AG09319 (cell line): Measurements from ENCODE around the gene ORM1.

Experiments
- DNase-seq: peaks from one replicate; pipeline ENCODE4 v3.0.0-alpha.2; 2010; ENCODE audit warnings: low read depth; ENCODE audit errors: extremely low read depth
- TF ChIP-seq, protein P1 (sequence below): IDR thresholded peaks from 2 replicates; pipeline ENCODE4 v1.5.1; 2011; ENCODE audit warnings: low read depth, mild to moderate bottlenecking, inconsistent platforms, low read length, moderate library complexity

The ORM1 gene

DNA sequence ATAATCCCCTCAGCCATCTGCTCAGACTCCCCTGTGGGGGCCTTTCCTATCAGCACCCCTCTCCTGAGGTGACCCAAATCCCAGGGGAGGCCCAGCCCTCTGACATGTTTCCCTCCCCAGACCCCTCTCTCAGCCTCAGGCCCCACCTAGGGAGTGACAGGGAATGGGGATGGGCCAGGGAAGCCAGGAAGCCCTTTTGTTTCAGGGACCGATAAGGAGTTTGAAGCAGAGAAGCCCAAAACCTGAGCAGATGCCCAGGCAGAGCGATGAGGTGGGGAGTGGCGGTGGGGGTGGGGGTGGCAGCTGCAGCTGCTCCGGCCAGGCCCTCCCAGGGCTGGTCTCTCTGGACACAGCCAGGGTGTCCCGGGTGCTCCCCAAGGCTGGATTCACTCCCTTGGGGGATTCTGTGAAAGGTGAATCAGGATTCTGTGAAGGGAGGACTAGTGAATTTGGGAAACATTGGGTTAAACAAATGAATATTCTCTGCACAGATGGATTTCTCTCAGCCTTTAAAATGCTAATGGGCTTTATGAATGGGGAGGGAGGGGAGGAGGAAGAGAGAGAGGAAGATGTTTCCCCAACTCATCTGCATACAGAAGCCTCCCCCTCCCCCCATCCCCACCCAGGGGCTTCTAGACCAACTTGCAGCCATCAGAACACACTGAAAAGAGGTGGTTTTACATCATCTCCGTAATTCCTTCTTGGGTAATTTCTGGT lies 47.5 kb downstream of the ORM1 start:
- DNase-seq = no peak
- TF ChIP-seq, protein P1, sequence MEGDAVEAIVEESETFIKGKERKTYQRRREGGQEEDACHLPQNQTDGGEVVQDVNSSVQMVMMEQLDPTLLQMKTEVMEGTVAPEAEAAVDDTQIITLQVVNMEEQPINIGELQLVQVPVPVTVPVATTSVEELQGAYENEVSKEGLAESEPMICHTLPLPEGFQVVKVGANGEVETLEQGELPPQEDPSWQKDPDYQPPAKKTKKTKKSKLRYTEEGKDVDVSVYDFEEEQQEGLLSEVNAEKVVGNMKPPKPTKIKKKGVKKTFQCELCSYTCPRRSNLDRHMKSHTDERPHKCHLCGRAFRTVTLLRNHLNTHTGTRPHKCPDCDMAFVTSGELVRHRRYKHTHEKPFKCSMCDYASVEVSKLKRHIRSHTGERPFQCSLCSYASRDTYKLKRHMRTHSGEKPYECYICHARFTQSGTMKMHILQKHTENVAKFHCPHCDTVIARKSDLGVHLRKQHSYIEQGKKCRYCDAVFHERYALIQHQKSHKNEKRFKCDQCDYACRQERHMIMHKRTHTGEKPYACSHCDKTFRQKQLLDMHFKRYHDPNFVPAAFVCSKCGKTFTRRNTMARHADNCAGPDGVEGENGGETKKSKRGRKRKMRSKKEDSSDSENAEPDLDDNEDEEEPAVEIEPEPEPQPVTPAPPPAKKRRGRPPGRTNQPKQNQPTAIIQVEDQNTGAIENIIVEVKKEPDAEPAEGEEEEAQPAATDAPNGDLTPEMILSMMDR = no peak

DNA sequence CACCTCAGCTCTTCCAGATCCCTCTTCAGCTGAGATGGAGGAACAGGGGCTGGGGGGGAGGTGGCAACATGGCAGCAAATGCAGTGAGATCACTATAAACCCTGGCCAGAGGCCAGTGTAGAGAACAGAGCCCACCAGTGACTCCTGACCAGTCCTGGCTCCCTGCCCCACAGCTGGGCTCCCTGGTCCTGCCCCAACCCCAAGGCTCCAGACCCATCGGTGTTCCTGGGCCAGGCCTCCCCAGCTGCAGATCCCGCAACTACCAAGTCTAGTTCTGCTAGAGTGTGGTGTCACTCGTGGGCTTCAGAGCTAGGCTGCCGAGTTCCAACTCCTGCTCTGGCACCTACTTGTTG lies 48.0 kb downstream of the ORM1 start:
- no peak for DNase-seq
- TF ChIP-seq, protein P1 = no peak

DNA sequence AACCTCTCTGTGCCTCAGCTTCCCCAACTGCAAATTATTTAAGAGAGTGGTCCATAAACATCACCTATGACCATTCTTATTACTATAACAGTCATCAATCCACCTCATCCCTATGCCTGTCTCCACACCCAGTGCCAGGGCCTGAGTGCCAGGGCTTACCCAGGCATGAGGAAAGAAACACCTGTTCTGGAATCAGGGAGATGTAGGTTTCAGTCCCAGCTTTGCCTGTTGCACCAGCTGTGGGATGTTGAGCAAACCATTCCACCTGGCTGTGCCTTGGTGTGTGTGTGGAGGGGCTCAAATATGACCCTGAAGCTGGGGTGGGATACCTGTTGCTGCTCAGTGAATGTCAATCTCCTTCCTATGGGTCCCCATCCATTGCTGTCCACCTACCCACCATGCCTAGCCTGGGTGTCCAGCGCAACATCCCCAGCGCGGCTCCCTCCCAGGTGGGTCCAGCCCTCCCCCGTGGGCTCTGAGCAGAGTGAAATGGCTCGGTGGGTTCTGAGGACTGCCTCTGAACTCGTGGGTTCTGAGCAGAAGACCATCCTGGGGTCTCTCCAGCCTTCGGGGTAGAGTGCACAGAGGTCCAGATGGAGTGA lies 48.5 kb downstream of the ORM1 start:
- no peak for DNase-seq
- TF ChIP-seq, protein P1 = no peak

DNA sequence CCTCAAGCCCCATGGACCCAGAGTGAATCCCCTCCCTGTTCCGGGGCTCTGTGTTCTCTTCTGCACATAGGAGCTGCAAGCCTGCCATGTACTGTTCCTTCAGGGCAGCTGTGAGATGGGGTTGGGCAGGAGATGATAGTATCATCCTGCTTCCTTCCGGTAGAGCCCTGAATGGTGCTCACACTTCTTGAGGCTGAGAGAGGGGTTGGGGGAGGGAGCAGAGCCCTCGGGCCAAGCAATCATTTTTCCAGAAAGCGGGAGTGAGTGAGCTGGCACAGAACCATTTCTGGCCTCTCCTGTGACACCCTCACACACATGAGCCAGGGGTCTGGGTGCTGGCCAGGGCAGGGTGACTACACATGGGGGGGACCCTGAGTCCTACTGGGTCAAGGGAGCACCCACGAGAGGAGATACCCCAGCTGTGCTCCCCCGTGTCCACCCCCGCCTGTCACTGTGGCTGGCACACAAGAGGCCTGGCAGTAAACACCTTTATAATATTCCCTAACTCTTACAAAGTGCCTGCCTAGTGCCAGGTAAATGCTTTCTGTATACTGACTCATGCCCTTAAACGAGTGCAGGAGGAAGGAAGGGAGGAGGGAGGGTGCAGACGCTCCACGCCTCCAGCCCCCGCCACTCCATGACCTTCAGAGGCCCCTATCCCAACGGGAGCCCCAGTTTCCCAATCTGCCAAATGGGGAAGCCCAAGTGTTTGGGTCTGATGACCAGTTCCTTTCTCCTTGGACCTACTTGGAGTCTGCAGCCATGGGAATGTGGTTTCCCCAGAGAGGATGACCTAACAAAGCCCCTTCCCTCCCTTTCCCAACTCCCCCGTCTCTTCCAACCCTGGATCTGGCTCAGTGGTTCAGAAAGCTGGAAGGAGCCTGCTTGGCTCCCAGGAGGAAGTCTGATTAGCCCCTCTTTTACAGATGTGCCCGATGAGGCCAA lies 49.3 kb downstream of the ORM1 start:
- TF ChIP-seq, protein P1 = no peak
- no peak for DNase-seq

DNA sequence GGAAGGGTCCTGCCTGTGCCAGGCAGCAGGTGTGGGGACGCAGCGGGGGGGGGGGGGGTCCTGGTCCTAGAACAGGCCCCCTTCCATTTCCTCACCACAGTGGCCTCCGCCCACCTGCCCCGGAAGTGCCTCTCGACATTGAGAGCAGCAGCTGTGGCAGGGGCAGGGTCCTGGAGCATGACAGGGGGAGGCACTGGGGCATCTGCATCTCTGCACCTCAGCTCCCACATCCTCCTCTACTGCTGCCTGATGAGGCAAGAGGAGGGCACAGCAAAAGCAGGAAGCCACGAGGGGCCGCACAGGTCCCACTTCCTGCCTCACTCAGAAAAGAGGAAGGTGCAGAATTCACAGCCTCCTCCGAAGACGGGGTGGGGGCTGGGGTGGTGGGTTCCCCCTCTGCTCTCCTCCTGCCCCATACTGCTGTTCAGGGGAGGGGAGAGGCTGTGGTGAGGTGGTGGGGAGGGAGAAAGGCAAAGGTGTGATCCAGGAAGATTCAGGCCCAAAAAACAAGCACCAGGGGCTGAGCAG lies 50.1 kb downstream of the ORM1 start:
- TF ChIP-seq, protein P1 = no peak
- no peak for DNase-seq

DNA sequence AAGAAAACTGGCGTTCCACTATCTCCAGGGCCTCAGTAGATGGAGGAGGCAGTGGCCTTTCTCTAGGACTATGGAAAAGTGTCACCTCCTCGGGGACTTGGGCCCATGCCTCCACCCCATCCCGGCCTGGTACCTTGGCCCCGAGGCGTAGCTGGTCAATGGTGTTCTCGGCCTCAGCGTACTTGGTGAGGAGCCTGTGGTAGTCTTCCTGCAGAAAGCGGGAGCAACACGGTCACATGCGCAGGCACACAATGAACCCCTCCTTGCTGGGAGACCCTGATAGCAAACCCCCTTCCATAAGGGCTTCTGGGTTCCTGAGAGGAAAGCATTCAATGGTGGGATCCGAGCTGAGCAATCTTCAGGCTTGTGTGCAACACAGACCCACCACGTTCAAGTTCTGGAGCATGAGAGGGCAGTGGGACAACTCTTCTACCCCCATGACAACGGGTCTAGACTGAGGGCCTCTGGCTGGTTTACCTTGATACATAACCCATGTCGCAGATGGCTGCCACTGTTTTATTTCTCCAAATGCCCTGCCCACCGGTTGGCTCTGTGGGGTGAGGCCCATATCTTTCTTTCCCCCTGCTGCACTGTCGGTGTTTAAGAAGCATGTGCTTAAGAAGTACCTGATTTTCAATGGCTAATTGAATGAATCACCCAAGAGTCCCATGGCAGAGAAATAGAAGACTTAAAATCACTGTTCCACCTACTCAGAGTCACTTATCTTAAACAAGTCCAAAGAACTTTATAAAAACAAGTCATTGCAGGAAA lies 51.2 kb downstream of the ORM1 start:
- TF ChIP-seq, protein P1 = no peak
- no peak for DNase-seq
